HUES64 (cell line): ENCODE measurements around the gene ZNF816.
"Not testable (repeated sequence)": the region's sequence is repeated elsewhere in the genome, so short reads cannot be mapped to it uniquely, and the experiment has no call there.

Source experiments
- H3K27ac ChIP-seq: 2 replicates; pipeline ENCODE4 v1.7.0; 2013; ENCODE audit warnings: low read depth, low read length, inconsistent platforms
- H3K27me3 ChIP-seq: 2 replicates; pipeline ENCODE4 v1.6.1; 2013; ENCODE audit warnings: mild to moderate bottlenecking, low read length; ENCODE audit not compliant: insufficient read depth
- H3K36me3 ChIP-seq: 2 replicates; pipeline ENCODE4 v1.6.1; 2013; ENCODE audit warnings: mild to moderate bottlenecking, low read length; ENCODE audit not compliant: insufficient read depth
- H3K4me1 ChIP-seq: 2 replicates; pipeline ENCODE4 v1.6.1; 2013; ENCODE audit warnings: mild to moderate bottlenecking, low read length, moderate library complexity; ENCODE audit not compliant: insufficient read depth
- H3K4me3 ChIP-seq: 2 replicates; pipeline ENCODE4 v1.5.1; 2013; ENCODE audit warnings: mild to moderate bottlenecking, low read length, moderate library complexity
- H3K9ac ChIP-seq: 2 replicates; pipeline ENCODE4 v1.6.1; 2013; ENCODE audit warnings: mild to moderate bottlenecking, low read depth, low read length
- H3K9me3 ChIP-seq: 2 replicates; pipeline ENCODE4 v1.6.1; 2013; ENCODE audit warnings: low read depth, low read length; ENCODE audit not compliant: insufficient read depth
- WGBS: fragments of 150-250, 120-280 bp; methylation state at CpG from one replicate; pipeline ENCODE4 v1.1.7; 2013; ENCODE audit warnings: missing lambda C conversion rate; 5-methylcytosine and 5-hydroxymethylcytosine counted together

Gene ZNF816

DNA sequence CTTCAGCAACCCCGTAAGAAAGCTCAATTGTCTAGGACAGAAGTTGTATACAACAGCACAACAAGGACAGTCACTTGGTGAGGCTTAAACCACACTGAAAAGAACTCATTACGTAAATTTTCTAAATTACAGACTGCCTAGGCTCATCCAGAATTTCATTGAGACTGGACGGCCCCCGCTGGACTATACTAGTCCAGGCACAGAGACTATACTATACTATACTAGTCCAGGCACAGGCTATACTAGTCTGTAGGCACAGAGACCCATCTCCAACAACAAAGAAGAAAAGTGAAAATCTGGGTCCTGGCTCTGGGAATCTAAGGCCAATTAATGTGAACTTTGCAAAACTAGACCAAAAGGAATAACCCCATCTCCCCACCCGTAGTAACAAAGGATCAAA is 700 bp downstream of the ZNF816 start:
- Histone ChIP-seq H3K9me3 (no peaks in the 10 kb centered on the region), H3K4me1 (peaks cover 17% of the 10 kb centered on the region), H3K27ac (peak overlapping the region; percentile 68; the same call in 1 of the 2 replicates), H3K27me3 (no peaks in the 10 kb centered on the region), H3K9ac (peak overlapping the region; percentile 91), H3K36me3 (peaks cover 5% of the 10 kb centered on the region; the same call in 1 of the 2 replicates), H3K4me3 (peak overlapping the region; percentile 98)
- WGBS: 34% methylated on average over 5 of the region's 5 CpGs

DNA sequence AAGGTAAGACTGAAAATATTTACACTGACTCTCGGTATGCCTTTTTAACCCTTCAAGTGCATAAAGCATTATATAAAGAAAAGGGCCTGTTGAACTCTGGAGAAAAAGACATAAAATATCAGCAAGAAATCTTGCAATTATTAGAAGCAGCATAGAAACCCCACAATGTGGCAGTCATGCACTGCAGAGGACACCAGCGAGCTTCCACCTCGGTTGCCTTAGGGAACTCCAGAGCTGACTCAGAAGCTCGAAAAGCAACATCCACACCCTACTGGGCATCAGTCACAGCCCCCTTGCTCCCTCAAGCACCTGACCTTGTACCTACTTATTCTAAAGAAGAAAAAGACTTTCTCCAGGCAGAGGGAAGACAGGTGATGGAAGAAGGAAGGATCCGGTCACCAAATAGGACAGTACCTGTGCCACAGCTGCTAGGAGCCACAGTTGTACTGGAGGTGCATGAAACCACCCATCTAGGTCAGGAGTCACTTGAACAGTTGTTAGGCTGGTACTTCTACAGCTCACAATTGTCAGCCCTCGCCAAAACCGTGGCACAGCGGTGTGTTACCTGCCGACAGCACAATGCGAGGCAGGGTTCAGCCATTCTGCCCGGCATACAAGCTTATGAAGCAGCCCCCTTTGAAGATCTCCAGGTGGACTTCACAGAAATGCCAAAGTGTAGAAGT is 2.9 kb downstream of the ZNF816 start:
- Histone ChIP-seq H3K9me3 (no peaks in the 10 kb centered on the region), H3K27ac (no peak overlapping the region), H3K36me3 (peaks cover 23% of the 10 kb centered on the region), H3K4me1 (peaks cover 17% of the 10 kb centered on the region), H3K9ac (no peak overlapping the region), H3K27me3 (no peaks in the 10 kb centered on the region), H3K4me3 (no peak overlapping the region)
- 95% methylated on average over 10 of the region's 11 CpGs for WGBS

DNA sequence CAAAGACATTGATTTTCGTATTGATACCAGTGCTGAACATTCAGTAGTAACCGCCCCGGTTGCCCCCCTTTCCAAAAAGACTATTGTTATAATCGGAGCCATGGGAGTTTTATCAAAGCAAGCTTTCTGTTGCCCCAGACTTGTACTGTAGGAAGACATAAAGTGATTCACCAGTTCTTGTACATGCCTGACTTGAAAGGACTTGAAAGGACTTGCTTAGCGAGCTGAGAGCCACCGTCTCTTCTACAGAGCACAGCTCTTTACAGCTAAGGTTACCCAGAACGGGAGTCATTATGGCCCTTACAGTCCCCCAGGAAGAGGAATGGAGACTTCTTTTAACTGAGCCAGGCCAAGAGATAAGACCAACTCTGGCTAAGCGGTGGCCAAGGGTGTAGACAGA is 5.1 kb downstream of the ZNF816 start:
- Histone ChIP-seq H3K27me3 (no peaks in the 10 kb centered on the region), H3K9ac (no peak overlapping the region), H3K4me1 (peaks cover 9% of the 10 kb centered on the region; the same call in 1 of the 2 replicates), H3K4me3 (no peak overlapping the region), H3K9me3 (peaks cover 4% of the 10 kb centered on the region; the same call in 1 of the 2 replicates), H3K27ac (no peak overlapping the region), H3K36me3 (peaks cover 42% of the 10 kb centered on the region)
- 92% methylated on average over 8 of the region's 8 CpGs for WGBS

DNA sequence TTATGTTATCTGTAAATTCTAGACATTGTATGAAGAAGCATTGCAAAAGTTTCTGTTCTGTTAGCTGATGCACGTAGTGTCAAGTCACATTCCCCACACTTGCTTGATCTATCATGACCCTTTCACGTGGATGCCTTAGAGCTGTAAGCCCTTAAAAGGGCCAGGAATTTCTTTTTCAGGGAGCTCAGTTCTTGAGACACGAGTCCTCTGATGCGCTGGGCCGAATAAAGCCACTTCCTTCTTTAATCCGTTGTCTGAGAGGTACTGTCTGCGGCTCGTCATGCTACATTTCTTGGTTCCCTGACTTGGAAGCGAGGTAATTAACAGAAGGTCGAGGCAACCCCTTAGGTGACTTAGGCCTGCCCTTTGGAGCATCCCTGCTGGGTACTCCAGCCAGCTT is 5.8 kb downstream of the ZNF816 start:
- Histone ChIP-seq H3K27me3 (no peaks in the 10 kb centered on the region), H3K9ac (no peak overlapping the region), H3K27ac (no peak overlapping the region), H3K9me3 (peaks cover 11% of the 10 kb centered on the region), H3K36me3 (peaks cover 49% of the 10 kb centered on the region), H3K4me3 (no peak overlapping the region), H3K4me1 (peaks cover 8% of the 10 kb centered on the region; the same call in 1 of the 2 replicates)
- WGBS: 96% methylated on average over 10 of the region's 10 CpGs

DNA sequence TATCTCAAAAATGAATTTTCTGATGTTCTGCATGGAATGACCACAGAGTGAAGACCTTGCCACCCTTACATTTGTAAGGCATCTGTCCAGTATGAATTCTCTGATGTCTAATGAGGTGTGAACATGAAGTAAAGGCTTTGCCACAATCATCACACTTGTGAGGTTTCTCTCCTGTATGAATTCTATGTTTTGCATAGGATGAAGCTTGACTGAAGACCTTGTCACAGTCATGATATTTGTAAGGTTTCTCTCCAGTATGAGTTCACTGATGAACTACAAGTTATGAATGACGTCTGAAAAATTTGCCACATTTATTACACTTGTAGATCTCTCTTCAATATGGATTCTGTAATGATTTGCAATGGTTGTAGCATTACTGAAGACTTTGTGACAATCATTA is 13.3 kb downstream of the ZNF816 start:
- Histone ChIP-seq H3K9me3 (peaks cover 51% of the 10 kb centered on the region), H3K4me1 (peaks cover 14% of the 10 kb centered on the region), H3K36me3 (peaks cover 54% of the 10 kb centered on the region), H3K27me3 (no peaks in the 10 kb centered on the region), H3K27ac (no peak overlapping the region), H3K4me3 (no peak overlapping the region), H3K9ac (no peak overlapping the region)
- no CpG with 5 or more reads among the region's 1 CpG for WGBS

DNA sequence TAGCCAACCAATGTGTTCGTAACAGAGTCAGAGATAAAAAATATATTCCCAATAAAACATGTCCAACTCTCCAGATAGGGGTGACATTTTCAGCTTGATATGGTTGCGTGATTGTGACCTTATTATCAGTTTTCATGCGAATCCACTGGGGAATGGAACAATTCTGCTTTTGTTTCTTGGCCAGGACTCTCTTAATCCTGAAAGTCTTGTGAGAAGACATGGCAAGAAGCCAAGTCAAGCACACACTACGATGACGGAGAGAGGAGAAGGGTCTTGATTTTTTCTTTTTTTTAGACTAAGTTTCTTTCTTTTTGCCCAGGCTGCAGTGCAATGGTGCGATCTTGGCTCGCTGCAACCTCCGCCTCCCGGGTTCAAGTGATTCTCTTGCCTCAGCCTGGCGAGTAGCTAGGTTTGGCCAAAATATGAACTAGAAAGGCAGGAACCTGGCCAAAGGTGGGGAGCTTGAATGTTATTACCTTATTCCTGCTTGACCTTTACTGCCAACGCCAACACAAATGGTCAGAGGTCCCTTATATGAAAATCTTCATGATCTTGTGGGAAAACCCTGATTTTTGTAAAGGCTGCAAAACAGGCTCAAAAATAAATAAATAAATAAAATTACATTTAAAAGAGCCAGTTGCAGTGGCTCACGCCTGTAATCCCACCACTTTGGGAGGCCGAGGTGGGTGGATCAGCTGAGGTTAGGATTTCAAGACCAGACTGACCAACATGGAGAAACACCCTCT is 14.5 kb downstream of the ZNF816 start:
- H3K9ac ChIP-seq: no peak overlapping the region
- H3K9me3 ChIP-seq: peaks cover 51% of the 10 kb centered on the region
- H3K36me3 ChIP-seq: peaks cover 45% of the 10 kb centered on the region
- peaks cover 25% of the 10 kb centered on the region for H3K4me1 ChIP-seq
- H3K27me3 ChIP-seq: no peaks in the 10 kb centered on the region
- H3K4me3 ChIP-seq: no peak overlapping the region
- 95% methylated on average over 12 of the region's 13 CpGs for WGBS
- no peak overlapping the region for H3K27ac ChIP-seq

DNA sequence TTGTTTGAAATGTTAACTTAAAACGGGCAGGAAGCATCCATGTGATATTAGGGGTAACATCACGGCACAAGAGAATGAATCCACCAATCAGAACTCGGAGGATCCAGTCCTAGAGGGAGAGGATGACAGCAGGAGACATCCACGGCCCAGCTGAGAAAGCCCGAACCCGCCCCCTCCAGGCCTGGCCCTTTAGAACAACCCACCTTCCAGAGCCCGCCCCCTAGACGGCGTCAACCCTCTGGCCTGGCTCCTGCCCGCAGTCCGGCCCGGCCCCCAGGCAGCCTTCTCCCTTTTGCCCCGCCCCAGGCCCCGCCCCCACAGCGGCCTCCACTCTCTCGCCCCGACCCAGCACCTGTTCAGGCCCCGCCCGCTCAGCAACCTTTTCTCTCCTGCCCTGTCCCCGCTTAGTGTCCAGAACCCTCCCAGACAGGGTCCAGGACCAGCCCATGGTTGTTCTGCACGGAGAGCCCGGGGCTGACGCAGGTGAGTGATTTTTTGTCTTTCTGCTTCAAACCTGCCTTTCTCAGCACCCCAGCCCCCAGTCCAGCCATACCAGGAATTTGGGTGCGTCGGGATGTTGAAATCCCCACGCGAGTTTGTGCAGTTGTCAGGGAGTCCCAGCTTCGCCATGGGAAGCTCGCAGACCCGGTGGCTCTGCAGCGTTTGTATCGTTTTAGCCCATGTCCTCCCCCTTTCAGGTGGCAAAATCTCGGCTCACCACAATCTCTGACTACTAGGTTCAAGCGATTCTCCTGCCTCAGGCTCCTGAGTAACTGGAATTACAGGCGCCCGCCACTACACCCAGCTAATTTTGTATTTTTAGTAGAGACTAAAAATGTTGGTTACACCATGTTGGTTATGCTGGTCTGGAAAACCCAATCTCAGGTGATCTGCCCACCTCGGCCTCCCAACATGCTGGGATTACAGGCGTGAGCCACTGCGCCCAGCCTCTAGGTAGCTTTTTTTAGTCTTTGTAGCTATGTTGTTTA is 16.1 kb downstream of the ZNF816 start:
- H3K27me3 ChIP-seq: no peaks in the 10 kb centered on the region
- no peak overlapping the region for H3K27ac ChIP-seq
- 77% methylated on average over 38 of the region's 39 CpGs for WGBS
- peaks cover 29% of the 10 kb centered on the region for H3K36me3 ChIP-seq
- H3K4me3 ChIP-seq: peak overlapping the region; percentile 43
- H3K4me1 ChIP-seq: peaks cover 27% of the 10 kb centered on the region
- no peak overlapping the region for H3K9ac ChIP-seq
- peaks cover 37% of the 10 kb centered on the region for H3K9me3 ChIP-seq

DNA sequence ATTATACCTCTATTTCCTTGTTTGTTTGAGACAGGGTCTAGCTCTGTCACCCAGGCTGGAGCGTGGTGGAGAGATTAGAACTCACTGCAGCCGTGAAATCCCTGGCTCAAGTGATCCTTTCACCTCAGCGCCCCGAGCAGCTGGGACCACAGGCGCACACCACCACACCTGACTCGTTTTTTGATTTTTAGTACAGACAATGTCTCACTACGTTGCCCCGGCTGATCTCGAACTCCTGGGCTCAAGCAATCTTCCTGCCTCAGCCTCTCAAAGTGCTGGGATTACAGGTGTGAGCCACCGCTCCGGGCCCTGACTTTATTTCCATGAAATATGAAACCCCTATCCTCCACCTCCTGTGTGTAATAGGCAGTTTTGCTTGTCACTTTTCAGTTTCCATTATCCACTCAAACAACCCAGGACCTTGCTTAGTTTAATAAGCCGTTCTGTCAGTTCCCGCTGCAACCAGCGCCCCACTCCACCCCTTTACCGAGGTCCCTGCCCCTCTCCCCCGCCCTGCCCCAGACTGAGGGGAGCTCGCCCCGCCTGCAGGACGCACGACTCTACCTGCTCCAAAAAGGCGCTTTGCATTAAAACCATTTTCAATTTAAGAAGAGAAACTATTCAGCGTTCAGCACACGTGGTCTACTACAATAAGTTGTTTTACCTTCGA is 16.9 kb downstream of the ZNF816 start:
- 91% methylated on average over 24 of the region's 24 CpGs for WGBS
- Histone ChIP-seq H3K4me1 (peaks cover 27% of the 10 kb centered on the region), H3K27ac (peak overlapping the region; percentile 78), H3K9me3 (peaks cover 29% of the 10 kb centered on the region), H3K36me3 (peaks cover 20% of the 10 kb centered on the region), H3K27me3 (no peaks in the 10 kb centered on the region), H3K4me3 (peak overlapping the region; percentile 43), H3K9ac (no peak overlapping the region)

DNA sequence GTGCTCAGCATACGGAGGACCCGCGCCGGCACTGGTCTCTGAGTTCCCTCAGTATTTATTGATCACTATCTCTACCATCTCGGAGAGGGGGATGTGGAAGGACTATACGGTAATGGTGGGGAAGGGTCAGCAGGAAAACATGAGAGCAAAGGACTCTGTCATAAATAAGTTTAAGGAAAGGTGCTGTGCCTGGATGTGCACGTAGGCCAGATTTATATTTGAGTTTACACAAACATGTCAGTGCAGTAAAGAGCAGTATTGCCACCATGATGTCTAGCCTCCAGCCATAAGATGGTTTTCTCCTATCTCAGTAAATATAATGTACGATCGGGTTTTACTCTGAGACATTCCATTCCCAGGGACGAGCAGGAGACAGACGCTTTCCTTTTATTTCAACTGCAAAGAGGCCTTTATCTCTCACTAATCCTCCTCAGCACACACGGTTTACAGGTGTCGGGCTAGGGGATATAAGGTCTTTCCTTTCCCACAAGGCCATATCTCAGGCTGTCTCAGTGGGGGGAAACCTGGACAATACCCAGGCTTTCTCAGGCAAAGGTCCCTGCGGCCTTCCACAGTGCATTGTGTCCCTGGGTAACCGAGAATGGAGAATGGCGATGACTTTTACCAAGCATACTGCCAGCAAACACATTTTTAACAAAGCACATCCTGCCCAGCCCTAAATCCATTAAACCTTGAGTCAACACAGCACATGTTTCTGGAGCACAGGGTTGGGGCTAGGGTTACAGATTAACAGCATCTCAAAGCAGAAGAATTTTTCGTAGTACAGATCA is 17.8 kb downstream of the ZNF816 start:
- H3K27me3 ChIP-seq, H3K4me3 ChIP-seq: not testable (repeated sequence)
- peaks cover 20% of the 10 kb centered on the region for H3K9me3 ChIP-seq
- peaks cover 27% of the 10 kb centered on the region for H3K4me1 ChIP-seq
- peak overlapping the region; percentile 78 for H3K27ac ChIP-seq
- WGBS: 75% methylated on average over 13 of the region's 17 CpGs
- peak overlapping the region; percentile 39; the same call in 1 of the 2 replicates for H3K9ac ChIP-seq
- peaks cover 12% of the 10 kb centered on the region for H3K36me3 ChIP-seq
